H1 (cell line): ENCODE measurements around the gene RCL1.

Source experiments
- ASH2L ChIP-seq: fragments of 200-600, 300-600 bp; sonication (generic); IDR thresholded peaks from one replicate; pipeline ENCODE4 v1.7.1; 2017; ENCODE audit warnings: low read length
- CBX5 ChIP-seq: fragments of 300-800, 300-1000 bp; sonication (generic); IDR thresholded peaks from 2 replicates; pipeline ENCODE4 v1.7.1; 2016; ENCODE audit warnings: antibody characterized with exemption, low read length, low read depth
- CTCF ChIP-seq, 3 experiments: IDR thresholded peaks; 1 replicate in 2 of 3; 2 replicates in 1 of 3; pipeline versions ENCODE4 v1.5.1 to v1.6.1; 2011; ENCODE audit warnings: low read length in 3 of 3, mild to moderate bottlenecking in 3 of 3, inconsistent platforms in 2 of 3, low read depth in 1 of 3, moderate library complexity in 1 of 3; ENCODE audit not compliant: insufficient read depth in 1 of 3; ENCODE audit errors: control extremely low read depth in 1 of 3
- FOSL1 ChIP-seq: IDR thresholded peaks from 2 replicates; pipeline ENCODE4 v1.6.1; 2011; ENCODE audit warnings: mild to moderate bottlenecking, low read depth, low read length, moderate library complexity; ENCODE audit not compliant: insufficient read depth
- HDAC2 ChIP-seq, 2 experiments: fragments of 300-600 bp in 1 of 2; sonication (generic) in 1 of 2; IDR thresholded peaks; 2 replicates each; pipeline ENCODE4 v1.6.1; 2011 to 2012; ENCODE audit warnings: low read depth in 2 of 2, low read length in 2 of 2, mild to moderate bottlenecking in 2 of 2, moderate library complexity in 2 of 2, borderline replicate concordance in 1 of 2, inconsistent platforms in 1 of 2
- JUND ChIP-seq: IDR thresholded peaks from 2 replicates; pipeline ENCODE4 v1.6.1; 2011; ENCODE audit warnings: mild to moderate bottlenecking, improper control_type of control experiment, low read length
- MAX ChIP-seq: IDR thresholded peaks from 2 replicates; pipeline ENCODE4 v1.6.1; 2012; ENCODE audit warnings: inconsistent platforms
- POLR2A ChIP-seq, 2 experiments: IDR thresholded peaks; 1 replicate in 1 of 2; 2 replicates in 1 of 2; pipeline ENCODE4 v1.6.1; 2011; ENCODE audit warnings: low read depth in 2 of 2, low read length in 2 of 2, mild to moderate bottlenecking in 2 of 2; ENCODE audit errors: control extremely low read depth in 1 of 2
- POLR2AphosphoS5 ChIP-seq: IDR thresholded peaks from 2 replicates; pipeline ENCODE4 v1.6.1; 2011; ENCODE audit warnings: low read depth, low read length
- SP1 ChIP-seq: IDR thresholded peaks from 2 replicates; pipeline ENCODE4 v1.6.1; 2011; ENCODE audit warnings: low read depth, low read length
- SUZ12 ChIP-seq: fragments of 200-600 bp; sonication (generic); IDR thresholded peaks from 2 replicates; pipeline ENCODE4 v1.6.1; 2012; ENCODE audit warnings: mild to moderate bottlenecking, inconsistent platforms, low read length, moderate library complexity, mixed read lengths
- TAF1 ChIP-seq: IDR thresholded peaks from 2 replicates; pipeline ENCODE4 v1.6.1; 2011; ENCODE audit warnings: mild to moderate bottlenecking, low read depth, low read length
- TF ChIP-seq, protein P1 (sequence below): fragments of 300-600 bp; sonication (generic); IDR thresholded peaks from 2 replicates; pipeline ENCODE4 v1.7.1; 2012; ENCODE audit warnings: low read length, moderate library complexity, mild to moderate bottlenecking, inconsistent platforms; ENCODE audit not compliant: insufficient replicate concordance

GRCh38 chr9:4787876-4788275, 4.9 kb upstream of the RCL1 start:
- no peak for TF ChIP-seq POLR2A (IDR thresholded peaks at IDR 0.05; ENCODE audit: control extremely low read depth in 1 of 2, low read depth in 2 of 2, low read length in 2 of 2)
- TF ChIP-seq, protein P1, sequence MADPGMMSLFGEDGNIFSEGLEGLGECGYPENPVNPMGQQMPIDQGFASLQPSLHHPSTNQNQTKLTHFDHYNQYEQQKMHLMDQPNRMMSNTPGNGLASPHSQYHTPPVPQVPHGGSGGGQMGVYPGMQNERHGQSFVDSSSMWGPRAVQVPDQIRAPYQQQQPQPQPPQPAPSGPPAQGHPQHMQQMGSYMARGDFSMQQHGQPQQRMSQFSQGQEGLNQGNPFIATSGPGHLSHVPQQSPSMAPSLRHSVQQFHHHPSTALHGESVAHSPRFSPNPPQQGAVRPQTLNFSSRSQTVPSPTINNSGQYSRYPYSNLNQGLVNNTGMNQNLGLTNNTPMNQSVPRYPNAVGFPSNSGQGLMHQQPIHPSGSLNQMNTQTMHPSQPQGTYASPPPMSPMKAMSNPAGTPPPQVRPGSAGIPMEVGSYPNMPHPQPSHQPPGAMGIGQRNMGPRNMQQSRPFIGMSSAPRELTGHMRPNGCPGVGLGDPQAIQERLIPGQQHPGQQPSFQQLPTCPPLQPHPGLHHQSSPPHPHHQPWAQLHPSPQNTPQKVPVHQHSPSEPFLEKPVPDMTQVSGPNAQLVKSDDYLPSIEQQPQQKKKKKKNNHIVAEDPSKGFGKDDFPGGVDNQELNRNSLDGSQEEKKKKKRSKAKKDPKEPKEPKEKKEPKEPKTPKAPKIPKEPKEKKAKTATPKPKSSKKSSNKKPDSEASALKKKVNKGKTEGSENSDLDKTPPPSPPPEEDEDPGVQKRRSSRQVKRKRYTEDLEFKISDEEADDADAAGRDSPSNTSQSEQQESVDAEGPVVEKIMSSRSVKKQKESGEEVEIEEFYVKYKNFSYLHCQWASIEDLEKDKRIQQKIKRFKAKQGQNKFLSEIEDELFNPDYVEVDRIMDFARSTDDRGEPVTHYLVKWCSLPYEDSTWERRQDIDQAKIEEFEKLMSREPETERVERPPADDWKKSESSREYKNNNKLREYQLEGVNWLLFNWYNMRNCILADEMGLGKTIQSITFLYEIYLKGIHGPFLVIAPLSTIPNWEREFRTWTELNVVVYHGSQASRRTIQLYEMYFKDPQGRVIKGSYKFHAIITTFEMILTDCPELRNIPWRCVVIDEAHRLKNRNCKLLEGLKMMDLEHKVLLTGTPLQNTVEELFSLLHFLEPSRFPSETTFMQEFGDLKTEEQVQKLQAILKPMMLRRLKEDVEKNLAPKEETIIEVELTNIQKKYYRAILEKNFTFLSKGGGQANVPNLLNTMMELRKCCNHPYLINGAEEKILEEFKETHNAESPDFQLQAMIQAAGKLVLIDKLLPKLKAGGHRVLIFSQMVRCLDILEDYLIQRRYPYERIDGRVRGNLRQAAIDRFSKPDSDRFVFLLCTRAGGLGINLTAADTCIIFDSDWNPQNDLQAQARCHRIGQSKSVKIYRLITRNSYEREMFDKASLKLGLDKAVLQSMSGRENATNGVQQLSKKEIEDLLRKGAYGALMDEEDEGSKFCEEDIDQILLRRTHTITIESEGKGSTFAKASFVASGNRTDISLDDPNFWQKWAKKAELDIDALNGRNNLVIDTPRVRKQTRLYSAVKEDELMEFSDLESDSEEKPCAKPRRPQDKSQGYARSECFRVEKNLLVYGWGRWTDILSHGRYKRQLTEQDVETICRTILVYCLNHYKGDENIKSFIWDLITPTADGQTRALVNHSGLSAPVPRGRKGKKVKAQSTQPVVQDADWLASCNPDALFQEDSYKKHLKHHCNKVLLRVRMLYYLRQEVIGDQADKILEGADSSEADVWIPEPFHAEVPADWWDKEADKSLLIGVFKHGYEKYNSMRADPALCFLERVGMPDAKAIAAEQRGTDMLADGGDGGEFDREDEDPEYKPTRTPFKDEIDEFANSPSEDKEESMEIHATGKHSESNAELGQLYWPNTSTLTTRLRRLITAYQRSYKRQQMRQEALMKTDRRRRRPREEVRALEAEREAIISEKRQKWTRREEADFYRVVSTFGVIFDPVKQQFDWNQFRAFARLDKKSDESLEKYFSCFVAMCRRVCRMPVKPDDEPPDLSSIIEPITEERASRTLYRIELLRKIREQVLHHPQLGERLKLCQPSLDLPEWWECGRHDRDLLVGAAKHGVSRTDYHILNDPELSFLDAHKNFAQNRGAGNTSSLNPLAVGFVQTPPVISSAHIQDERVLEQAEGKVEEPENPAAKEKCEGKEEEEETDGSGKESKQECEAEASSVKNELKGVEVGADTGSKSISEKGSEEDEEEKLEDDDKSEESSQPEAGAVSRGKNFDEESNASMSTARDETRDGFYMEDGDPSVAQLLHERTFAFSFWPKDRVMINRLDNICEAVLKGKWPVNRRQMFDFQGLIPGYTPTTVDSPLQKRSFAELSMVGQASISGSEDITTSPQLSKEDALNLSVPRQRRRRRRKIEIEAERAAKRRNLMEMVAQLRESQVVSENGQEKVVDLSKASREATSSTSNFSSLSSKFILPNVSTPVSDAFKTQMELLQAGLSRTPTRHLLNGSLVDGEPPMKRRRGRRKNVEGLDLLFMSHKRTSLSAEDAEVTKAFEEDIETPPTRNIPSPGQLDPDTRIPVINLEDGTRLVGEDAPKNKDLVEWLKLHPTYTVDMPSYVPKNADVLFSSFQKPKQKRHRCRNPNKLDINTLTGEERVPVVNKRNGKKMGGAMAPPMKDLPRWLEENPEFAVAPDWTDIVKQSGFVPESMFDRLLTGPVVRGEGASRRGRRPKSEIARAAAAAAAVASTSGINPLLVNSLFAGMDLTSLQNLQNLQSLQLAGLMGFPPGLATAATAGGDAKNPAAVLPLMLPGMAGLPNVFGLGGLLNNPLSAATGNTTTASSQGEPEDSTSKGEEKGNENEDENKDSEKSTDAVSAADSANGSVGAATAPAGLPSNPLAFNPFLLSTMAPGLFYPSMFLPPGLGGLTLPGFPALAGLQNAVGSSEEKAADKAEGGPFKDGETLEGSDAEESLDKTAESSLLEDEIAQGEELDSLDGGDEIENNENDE, result no peak
- no peak for TF ChIP-seq POLR2AphosphoS5
- TF ChIP-seq HDAC2 (IDR thresholded peaks at IDR 0.05; ENCODE audit: borderline replicate concordance in 1 of 2, low read depth in 2 of 2, low read length in 2 of 2), result no peak
- no peak for TF ChIP-seq SP1
- TF ChIP-seq FOSL1, result no peak
- no peak for TF ChIP-seq CBX5
- no peak for TF ChIP-seq TAF1
- no peak for TF ChIP-seq JUND
- no peak for TF ChIP-seq ASH2L
- TF ChIP-seq SUZ12, result no peak
- no peak for TF ChIP-seq MAX
- no peak for TF ChIP-seq CTCF (IDR thresholded peaks at IDR 0.05; ENCODE audit: control extremely low read depth in 1 of 3, insufficient read depth in 1 of 3, low read depth in 1 of 3, low read length in 3 of 3)
